HEK293 (cell line): Measurements from ENCODE around the gene SLC39A13.
A peak's percentile ranks its signal among the peaks of the same experiment; 100 is the strongest.

Experiments
- CTCF ChIA-PET: fragments of 350-600 bp; formaldehyde crosslinking; extraction: SDS; loops from one replicate; lab custom pipeline; 2021; ENCODE audit warnings: antibody characterized with exemption; lab: Yijun Ruan, JAX
- POLR2A ChIA-PET: fragments of 300-600 bp; formaldehyde crosslinking; extraction: SDS; loops from one replicate; lab custom pipeline; 2020; ENCODE audit warnings: antibody characterized with exemption, inconsistent platforms; lab: Yijun Ruan, JAX
- H3K27ac ChIP-seq: fragments of 200-500 bp; sonication (Bioruptor generic); 2 replicates; pipeline ENCODE4 v1.5.1; 2014; ENCODE audit warnings: low read depth, low read length, control low read depth, inconsistent platforms; ENCODE audit errors: extremely low read depth
- H3K36me3 ChIP-seq, 2 experiments: fragments of 200-500 bp in 1 of 2; sonication (Bioruptor generic) in 1 of 2; 1 replicate in 1 of 2; 2 replicates in 1 of 2; pipeline ENCODE4 v1.5.1; 2014 to 2017; ENCODE audit warnings: inconsistent platforms in 2 of 2, low read length in 2 of 2; ENCODE audit not compliant: control insufficient read depth in 2 of 2, insufficient read depth in 1 of 2
- H3K4me1 ChIP-seq: fragments of 200-500 bp; sonication (Bioruptor generic); 2 replicates; pipeline ENCODE4 v1.5.1; 2014; ENCODE audit warnings: mild to moderate bottlenecking, low read length, inconsistent platforms; ENCODE audit not compliant: control insufficient read depth, insufficient read depth
- H3K4me3 ChIP-seq: 2 replicates; pipeline ENCODE4 v1.5.1; 2011; ENCODE audit warnings: low read depth, mild to moderate bottlenecking, control low read depth, low read length, moderate library complexity
- H3K9me3 ChIP-seq: fragments of 200-500 bp; sonication (Bioruptor generic); 2 replicates; pipeline ENCODE4 v1.5.1; 2014; ENCODE audit warnings: low read depth, low read length, inconsistent platforms; ENCODE audit not compliant: control insufficient read depth, insufficient read depth
- EGR2 ChIP-seq: fragments of 450-650 bp; formaldehyde crosslinking; IDR thresholded peaks from 2 replicates; pipeline ENCODE4 v1.5.1; 2016; ENCODE audit warnings: low read depth, missing biosample characterization, missing genetic modification characterization
- HOXC10 ChIP-seq: sonication (generic); formaldehyde crosslinking; IDR thresholded peaks from 2 replicates; pipeline ENCODE4 v1.8.1; 2023; ENCODE audit warnings: mild to moderate bottlenecking, missing genetic modification reagents
- OVOL3 ChIP-seq: fragments of 450-650 bp; formaldehyde crosslinking; IDR thresholded peaks from 2 replicates; pipeline ENCODE4 v1.5.1; 2016; ENCODE audit warnings: missing biosample characterization, missing genetic modification characterization
- RBAK ChIP-seq: fragments of 450-650 bp; formaldehyde crosslinking; IDR thresholded peaks from 2 replicates; pipeline ENCODE4 v1.5.1; 2016; ENCODE audit warnings: missing biosample characterization, missing genetic modification characterization
- ZFHX2 ChIP-seq: fragments of 450-650 bp; formaldehyde crosslinking; conservative IDR thresholded peaks from 2 replicates; pipeline ENCODE4 v1.5.1; 2016; ENCODE audit warnings: missing biosample characterization, missing genetic modification characterization
- ZNF10 ChIP-seq: fragments of 450-650 bp; formaldehyde crosslinking; IDR thresholded peaks from 2 replicates; pipeline ENCODE4 v1.5.1; 2017; ENCODE audit warnings: missing biosample characterization, missing genetic modification characterization
- ZNF132 ChIP-seq: fragments of 450-650 bp; formaldehyde crosslinking; IDR thresholded peaks from 2 replicates; pipeline ENCODE4 v1.5.1; 2017; ENCODE audit warnings: missing biosample characterization, missing genetic modification characterization, borderline replicate concordance
- ZNF146 ChIP-seq: fragments of 450-650 bp; formaldehyde crosslinking; IDR thresholded peaks from 2 replicates; pipeline ENCODE4 v1.5.1; 2016; ENCODE audit warnings: missing biosample characterization, missing genetic modification characterization
- ZNF239 ChIP-seq: fragments of 450-650 bp; formaldehyde crosslinking; IDR thresholded peaks from 2 replicates; pipeline ENCODE4 v1.5.1; 2016; ENCODE audit warnings: missing biosample characterization, missing genetic modification characterization
- ZNF302 ChIP-seq: fragments of 450-650 bp; formaldehyde crosslinking; IDR thresholded peaks from 2 replicates; pipeline ENCODE4 v1.5.1; 2016; ENCODE audit warnings: missing biosample characterization, missing genetic modification characterization, low read depth
- ZNF324 ChIP-seq: fragments of 450-650 bp; formaldehyde crosslinking; IDR thresholded peaks from 2 replicates; pipeline ENCODE4 v1.5.1; 2016; ENCODE audit warnings: missing biosample characterization, missing genetic modification characterization
- ZNF621 ChIP-seq: fragments of 450-650 bp; formaldehyde crosslinking; IDR thresholded peaks from 2 replicates; pipeline ENCODE4 v1.5.1; 2017; ENCODE audit warnings: missing biosample characterization, missing genetic modification characterization
- ZNF654 ChIP-seq: fragments of 450-650 bp; formaldehyde crosslinking; IDR thresholded peaks from 2 replicates; pipeline ENCODE4 v1.5.1; 2016; ENCODE audit warnings: low read depth, missing biosample characterization, missing genetic modification characterization
- ZNF664 ChIP-seq: fragments of 450-650 bp; formaldehyde crosslinking; IDR thresholded peaks from 2 replicates; pipeline ENCODE4 v1.5.1; 2016; ENCODE audit warnings: missing biosample characterization, missing genetic modification characterization
- ZNF670 ChIP-seq: fragments of 450-650 bp; formaldehyde crosslinking; IDR thresholded peaks from 2 replicates; pipeline ENCODE4 v1.5.1; 2016; ENCODE audit warnings: missing biosample characterization, missing genetic modification characterization, low read depth
- ZNF777 ChIP-seq: fragments of 450-650 bp; formaldehyde crosslinking; IDR thresholded peaks from 2 replicates; pipeline ENCODE4 v1.5.1; 2017; ENCODE audit warnings: missing biosample characterization, missing genetic modification characterization, borderline replicate concordance
- ZSCAN16 ChIP-seq: fragments of 450-650 bp; formaldehyde crosslinking; IDR thresholded peaks from 2 replicates; pipeline ENCODE4 v1.5.1; 2016; ENCODE audit warnings: missing biosample characterization, missing genetic modification characterization
- ZSCAN30 ChIP-seq: fragments of 450-650 bp; IDR thresholded peaks from 2 replicates; pipeline ENCODE4 v1.5.1; 2018; ENCODE audit warnings: missing biosample characterization, mild to moderate bottlenecking, missing genetic modification characterization, moderate library complexity

SLC39A13 gene

DNA sequence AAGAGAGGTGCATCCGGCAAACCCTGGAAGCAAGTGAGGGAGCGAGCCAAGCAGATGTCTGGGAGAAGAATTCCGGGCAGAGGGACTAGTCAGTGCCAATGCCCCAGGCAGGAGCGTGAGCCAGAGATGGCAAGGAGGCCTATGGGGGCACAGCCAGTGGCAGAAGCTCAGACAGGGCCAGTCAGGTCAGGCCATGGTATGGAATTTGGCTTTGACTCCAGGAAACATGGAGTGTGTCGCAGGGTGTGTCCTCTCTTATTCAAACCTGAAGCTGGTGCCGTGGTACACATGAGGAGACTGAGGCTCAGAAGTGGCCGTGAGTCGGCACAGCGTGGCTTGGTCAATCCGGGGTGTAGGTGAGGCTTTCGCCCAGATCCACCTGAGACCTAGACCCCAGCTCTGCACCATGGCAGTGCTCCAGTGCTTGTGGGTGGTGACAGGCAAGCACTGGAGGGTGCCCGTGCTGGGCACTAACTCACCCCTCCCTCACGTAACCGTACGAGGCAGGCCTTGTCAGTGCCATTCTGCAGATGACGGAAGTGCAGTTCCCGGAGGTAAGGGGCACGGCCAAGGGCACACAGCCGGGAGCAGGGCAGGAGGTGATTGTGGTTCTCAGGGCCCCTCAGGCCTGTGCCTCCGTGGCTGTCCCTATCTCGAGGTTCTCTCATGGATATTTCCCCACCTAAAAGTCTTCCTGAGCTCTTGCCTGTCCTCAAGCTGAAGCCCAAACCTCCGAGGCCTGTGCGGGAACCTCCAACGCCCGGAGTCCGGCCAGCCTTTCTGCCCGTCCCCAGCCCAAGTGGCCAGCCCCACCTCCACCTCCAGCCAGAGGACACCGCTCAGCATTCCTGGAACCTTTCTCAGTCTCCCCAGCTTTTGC is 19.5 kb upstream of the SLC39A13 start:
- POLR2A ChIA-PET: no interaction called here
- H3K36me3 ChIP-seq: no peaks in the 10 kb centered on the region
- no peaks in the 10 kb centered on the region for H3K4me1 ChIP-seq
- CTCF ChIA-PET: interaction anchor here (1.0 to 5.6 kb wide), 3 partner anchors 10 to 23 kb away, joined by 4 to 37 read pairs (median 7); no protein-coding TSS in a partner anchor
- H3K27ac ChIP-seq: no peak overlapping the region
- H3K4me3 ChIP-seq: no peak overlapping the region
- TF ChIP-seq ZNF239 (tag by site-specific recombination) (peak; percentile 89), ZNF654 (tag by site-specific recombination) (no peak)
- TF ChIP-seq, all 188 proteins: peak for 1
- H3K9me3 ChIP-seq: no peaks in the 10 kb centered on the region

DNA sequence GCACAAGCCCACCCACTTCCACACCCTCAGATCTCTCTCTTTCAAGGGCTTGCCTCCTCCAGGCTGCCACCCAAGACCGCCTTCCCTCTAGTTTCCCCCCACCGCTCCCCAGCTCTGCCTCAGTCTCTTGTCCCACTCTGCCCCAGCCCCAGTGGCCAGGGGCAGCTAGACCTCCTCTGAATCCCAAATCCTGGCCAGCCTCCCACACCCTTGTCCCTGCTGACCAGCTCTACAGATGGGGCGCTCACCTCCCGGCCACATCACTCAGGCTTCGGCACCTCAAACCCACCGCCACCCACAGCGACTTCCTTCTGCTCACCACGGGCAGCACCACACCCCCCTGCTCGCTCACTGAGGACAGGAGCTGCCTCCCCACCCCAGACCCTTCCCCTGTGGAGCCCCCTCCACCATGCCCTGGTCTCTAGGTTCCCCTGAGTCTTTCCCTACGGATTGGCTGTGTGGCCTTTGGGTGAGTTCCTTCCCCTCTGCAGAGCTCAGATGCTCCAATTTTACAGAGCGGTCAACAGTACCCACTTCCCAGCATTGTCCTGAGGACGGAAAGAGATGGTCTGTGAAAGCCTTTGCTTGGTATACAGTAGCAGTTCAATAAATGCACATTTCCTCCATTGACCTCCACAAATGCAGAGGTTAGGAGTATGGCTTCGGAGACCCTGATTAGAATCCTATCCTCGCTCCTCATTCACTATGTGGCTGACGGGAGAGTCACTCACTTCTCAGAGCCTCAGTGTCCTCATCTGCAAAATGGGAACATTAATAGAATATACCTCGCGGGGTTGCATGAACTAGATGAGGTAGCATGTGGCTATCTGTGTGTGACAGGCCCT is 18.6 kb upstream of the SLC39A13 start:
- CTCF ChIA-PET: interaction anchor here (1.7 to 5.6 kb wide), 2 partner anchors 9 to 16 kb away, joined by 7 to 37 read pairs; no protein-coding TSS in a partner anchor
- Histone ChIP-seq H3K27ac (no peak overlapping the region), H3K4me1 (no peaks in the 10 kb centered on the region), H3K9me3 (no peaks in the 10 kb centered on the region), H3K4me3 (no peak overlapping the region), H3K36me3 (no peaks in the 10 kb centered on the region)
- TF ChIP-seq ZNF664 (tag by site-specific recombination) (0 out of 2 replicates have a peak, but pooled peaks have one; percentile 23), ZFHX2 (tag by site-specific recombination) (peak; percentile 20; the same call in 1 of the 2 replicates), HOXC10 (CRISPR knock-in tag) (no peak), ZNF777 (tag by site-specific recombination) (no peak), ZNF132 (tag by site-specific recombination) (no peak), EGR2 (tag by site-specific recombination) (peak; percentile 50)
- POLR2A ChIA-PET: no interaction called here

DNA sequence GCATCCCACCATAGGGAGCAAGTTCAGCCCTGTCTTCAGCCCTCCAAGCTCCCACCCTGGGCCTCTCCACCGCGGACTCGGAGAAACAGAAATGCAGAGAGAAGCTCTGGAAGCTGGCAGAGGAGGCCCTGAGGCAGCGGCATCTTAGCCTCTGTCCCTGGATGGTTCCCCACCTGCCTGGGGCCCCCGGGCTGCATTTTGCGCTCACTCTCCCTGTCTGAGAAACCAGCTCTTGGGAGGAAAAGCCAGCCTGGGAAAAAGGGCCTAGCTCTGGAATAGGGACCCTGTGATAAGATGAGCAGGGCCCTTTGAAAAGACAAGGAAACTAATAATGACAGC is 18.0 kb upstream of the SLC39A13 start:
- Histone ChIP-seq H3K27ac (no peak overlapping the region), H3K4me1 (no peaks in the 10 kb centered on the region), H3K36me3 (no peaks in the 10 kb centered on the region), H3K9me3 (no peaks in the 10 kb centered on the region), H3K4me3 (no peak overlapping the region)
- POLR2A ChIA-PET: interaction anchor here (1.0 kb wide), 1 partner anchor 10 kb away, joined by 3 read pairs; no protein-coding TSS in a partner anchor
- CTCF ChIA-PET: interaction anchor here (5.6 kb wide), 1 partner anchor 16 kb away, joined by 37 read pairs; no protein-coding TSS in a partner anchor
- TF ChIP-seq ZNF670 (tag by site-specific recombination) (no peak), ZNF302 (no peak), ZNF146 (no peak), RBAK (no peak), OVOL3 (tag by site-specific recombination) (no peak), ZNF10 (tag by site-specific recombination) (no peak), ZNF621 (tag by site-specific recombination) (no peak), ZSCAN16 (tag by site-specific recombination) (no peak), ZNF324 (tag by site-specific recombination) (no peak), ZSCAN30 (tag by site-specific recombination) (no peak)
